Spleen (tissue), 11 donors: ENCODE measurements around the gene AP5B1. TPM values are rescaled to one million over a fixed set of nuclear protein-coding genes. Genes with fewer than 3 reads are reported as not detected.

Source experiments
- DNase-seq: peaks from one replicate; pipeline ENCODE4 v3.0.0-alpha.2; 2020
- H3K27ac ChIP-seq, 8 donors: fragments of 200-600 bp; sonication (generic) in 7 of 8; 1 replicate in 4 of 8; 2 replicates in 4 of 8; pipeline versions ENCODE4 v1.5.0 to v1.8.0; 2016 to 2021; ENCODE audit warnings: inconsistent platforms in 4 of 8, mild to moderate bottlenecking in 4 of 8, moderate library complexity in 1 of 8
- H3K27me3 ChIP-seq, 7 donors: fragments of 200-600 bp; sonication (generic) in 6 of 7; replicated peaks in 1 of 7; 1 replicate in 4 of 7; 2 replicates in 3 of 7; pipeline versions ENCODE4 v1.5.0 to v1.8.0; 2016 to 2021; ENCODE audit warnings: inconsistent platforms in 3 of 7, mild to moderate bottlenecking in 1 of 7
- H3K36me3 ChIP-seq, 6 donors: fragments of 200-600 bp; sonication (generic) in 5 of 6; 1 replicate in 4 of 6; 2 replicates in 2 of 6; pipeline versions ENCODE4 v1.5.0 to v1.8.0; 2016 to 2021; ENCODE audit warnings: inconsistent platforms in 2 of 6
- H3K4me1 ChIP-seq, 6 donors: fragments of 200-600 bp; sonication (generic) in 5 of 6; 1 replicate in 3 of 6; 2 replicates in 3 of 6; pipeline versions ENCODE4 v1.5.0 to v1.8.0; 2016 to 2021; ENCODE audit warnings: inconsistent platforms in 3 of 6
- H3K4me3 ChIP-seq, 8 donors: fragments of 200-600 bp; sonication (generic) in 7 of 8; 1 replicate in 4 of 8; 2 replicates in 4 of 8; pipeline versions ENCODE4 v1.5.0 to v1.8.0; 2016 to 2021; ENCODE audit warnings: inconsistent platforms in 4 of 8, mild to moderate bottlenecking in 4 of 8, moderate library complexity in 2 of 8
- H3K9me3 ChIP-seq, 8 donors: fragments of 200-600 bp; sonication (generic) in 7 of 8; 1 replicate in 4 of 8; 2 replicates in 4 of 8; pipeline versions ENCODE4 v1.5.0 to v1.8.0; 2016 to 2021; ENCODE audit warnings: inconsistent platforms in 4 of 8
- POLR2A ChIP-seq, 3 donors: fragments of 450-650 bp; IDR thresholded peaks; one replicate each; pipeline ENCODE4 v1.5.1; 2017; ENCODE audit warnings: antibody characterized with exemption in 3 of 3, mild to moderate bottlenecking in 1 of 3
- POLR2AphosphoS5 ChIP-seq, 3 donors: sonication (generic); formaldehyde crosslinking; IDR thresholded peaks; one replicate each; pipeline ENCODE4 v1.5.1; 2017; ENCODE audit warnings: antibody characterized with exemption in 3 of 3
- WGBS, 5 donors: extraction: QIAGEN DNeasy Blood & Tissue Kit in 3 of 5; methylation state at CpG; one replicate each; pipeline versions ENCODE4 v1.1.5 to v1.1.7; 2013 to 2018; 5-methylcytosine and 5-hydroxymethylcytosine counted together
- intact Hi-C: fragments of 100-400 bp; cut with DNase I; formaldehyde crosslinking; loops from one replicate; pipeline ENCODE4 v1.15.0; 2023; ENCODE audit warnings: low total_unique reads
- polyA plus RNA-seq, 3 donors: library from polyadenylated mRNA; stranded (reverse); fragments of 200-250 nt; gene quantifications; one replicate each; pipeline ENCODE4 v1.2.1, GENCODE V29; 2013
- total RNA-seq, 7 donors: library from RNA; depleted of rRNA in 3 of 7; stranded (reverse); fragments of >200 nt in 3 of 7; fragmentation: NEBNext Ultra II Directional in 4 of 7; extraction: Animal tissue kit (Norgen Biotek cat#: 25700) in 4 of 7; gene quantifications; one replicate each; pipeline versions ENCODE4 v1.1.0 to v1.2.1, GENCODE V29; 2016 to 2021
- TF ChIP-seq, protein P1 (sequence below), 11 experiments: fragments of 200-600 bp in 7 of 11; fragments of 450-650 bp in 4 of 11; sonication (generic) in 4 of 11; IDR thresholded peaks in 8 of 11; conservative IDR thresholded peaks in 3 of 11; 1 replicate in 7 of 11; 2 replicates in 4 of 11; pipeline versions ENCODE4 v1.4.0 to v1.8.0; 2016 to 2021; ENCODE audit warnings: antibody characterized with exemption in 11 of 11, inconsistent platforms in 4 of 11, mild to moderate bottlenecking in 1 of 11
- donor health status: healthy with polysubstance abuse.
- donor health status: DM: no; HTN: no; CAD: no; lungs with moderate emphysema.
- donor health status: DM: no; HTN: no; CAD: no.
- donor health status: Bipolar disorder and iron deficiency.
- donor health status: healthy.
- donor health status: DM: no; HTN: no; CAD: no.
- donor health status: DM: yes; HTN: yes; CAD: no.

Gene AP5B1
- total and polyA plus RNA-seq, 10 donors: 2.8 to 58.9 (median 29.8) TPM

DNA sequence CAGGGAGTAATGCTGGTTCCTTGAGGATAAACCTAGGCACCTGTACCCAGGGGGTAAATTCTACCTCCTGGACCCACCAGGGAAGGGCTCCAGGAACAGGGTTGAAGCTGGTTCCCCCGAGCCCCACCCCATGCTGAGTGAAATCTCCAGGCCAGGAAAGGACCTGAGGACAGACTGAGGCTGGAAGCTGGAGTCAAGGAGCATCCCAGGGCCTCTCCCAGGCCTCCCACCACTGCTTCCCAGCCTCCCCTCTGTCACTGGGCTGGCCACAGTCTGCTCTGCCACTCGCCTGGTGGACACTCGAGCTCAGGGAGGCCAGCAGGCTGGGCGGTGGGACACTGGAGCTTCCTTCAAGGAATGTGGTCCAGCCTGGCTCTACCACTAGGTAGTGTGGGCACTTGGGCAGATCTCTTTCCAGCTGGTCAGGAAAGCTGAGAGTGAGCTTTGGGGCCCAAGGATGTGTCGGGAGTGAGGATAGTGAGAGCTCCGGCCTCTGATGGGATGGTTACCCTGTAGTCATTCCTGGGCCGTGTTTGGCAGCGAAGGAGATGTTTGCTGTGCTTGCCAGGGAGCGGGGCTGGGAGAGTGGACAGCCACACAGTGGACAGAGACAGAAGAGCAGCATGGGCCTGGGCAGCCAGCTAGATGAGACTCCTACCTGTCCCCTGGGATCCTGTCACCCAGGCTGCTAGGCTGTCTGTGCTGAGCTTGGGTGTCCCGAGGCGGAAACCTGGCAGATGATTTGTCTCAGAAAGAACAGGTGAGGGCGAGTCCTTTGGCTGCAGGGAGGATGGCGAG, 9.5 kb upstream of the AP5B1 start:
- no peak for DNase-seq
- no peak overlapping the region for H3K27ac ChIP-seq
- no peak overlapping the region for H3K4me3 ChIP-seq
- no peaks in the 10 kb centered on the region for H3K36me3 ChIP-seq
- WGBS, 5 donors: 86 to 95% (median 93%) methylated on average over 8 to 13 of the region's 13 CpGs
- TF ChIP-seq, protein P1, sequence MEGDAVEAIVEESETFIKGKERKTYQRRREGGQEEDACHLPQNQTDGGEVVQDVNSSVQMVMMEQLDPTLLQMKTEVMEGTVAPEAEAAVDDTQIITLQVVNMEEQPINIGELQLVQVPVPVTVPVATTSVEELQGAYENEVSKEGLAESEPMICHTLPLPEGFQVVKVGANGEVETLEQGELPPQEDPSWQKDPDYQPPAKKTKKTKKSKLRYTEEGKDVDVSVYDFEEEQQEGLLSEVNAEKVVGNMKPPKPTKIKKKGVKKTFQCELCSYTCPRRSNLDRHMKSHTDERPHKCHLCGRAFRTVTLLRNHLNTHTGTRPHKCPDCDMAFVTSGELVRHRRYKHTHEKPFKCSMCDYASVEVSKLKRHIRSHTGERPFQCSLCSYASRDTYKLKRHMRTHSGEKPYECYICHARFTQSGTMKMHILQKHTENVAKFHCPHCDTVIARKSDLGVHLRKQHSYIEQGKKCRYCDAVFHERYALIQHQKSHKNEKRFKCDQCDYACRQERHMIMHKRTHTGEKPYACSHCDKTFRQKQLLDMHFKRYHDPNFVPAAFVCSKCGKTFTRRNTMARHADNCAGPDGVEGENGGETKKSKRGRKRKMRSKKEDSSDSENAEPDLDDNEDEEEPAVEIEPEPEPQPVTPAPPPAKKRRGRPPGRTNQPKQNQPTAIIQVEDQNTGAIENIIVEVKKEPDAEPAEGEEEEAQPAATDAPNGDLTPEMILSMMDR (IDR thresholded peaks at IDR 0.05 in 8 of 11, conservative IDR thresholded peaks at IDR 0.05 in 3 of 11): no peak
- TF ChIP-seq POLR2A (IDR thresholded peaks at IDR 0.05) (no peak), POLR2AphosphoS5 (IDR thresholded peaks at IDR 0.05) (no peak)
- no peaks in the 10 kb centered on the region for H3K9me3 ChIP-seq
- intact Hi-C loops: no loop called here
- H3K27me3 ChIP-seq: peaks cover 11 to 75% (median 42%) of the 10 kb centered on the region in 7 donors
- peaks cover 15 to 56% (median 41%) of the 10 kb centered on the region in 6 donors for H3K4me1 ChIP-seq

DNA sequence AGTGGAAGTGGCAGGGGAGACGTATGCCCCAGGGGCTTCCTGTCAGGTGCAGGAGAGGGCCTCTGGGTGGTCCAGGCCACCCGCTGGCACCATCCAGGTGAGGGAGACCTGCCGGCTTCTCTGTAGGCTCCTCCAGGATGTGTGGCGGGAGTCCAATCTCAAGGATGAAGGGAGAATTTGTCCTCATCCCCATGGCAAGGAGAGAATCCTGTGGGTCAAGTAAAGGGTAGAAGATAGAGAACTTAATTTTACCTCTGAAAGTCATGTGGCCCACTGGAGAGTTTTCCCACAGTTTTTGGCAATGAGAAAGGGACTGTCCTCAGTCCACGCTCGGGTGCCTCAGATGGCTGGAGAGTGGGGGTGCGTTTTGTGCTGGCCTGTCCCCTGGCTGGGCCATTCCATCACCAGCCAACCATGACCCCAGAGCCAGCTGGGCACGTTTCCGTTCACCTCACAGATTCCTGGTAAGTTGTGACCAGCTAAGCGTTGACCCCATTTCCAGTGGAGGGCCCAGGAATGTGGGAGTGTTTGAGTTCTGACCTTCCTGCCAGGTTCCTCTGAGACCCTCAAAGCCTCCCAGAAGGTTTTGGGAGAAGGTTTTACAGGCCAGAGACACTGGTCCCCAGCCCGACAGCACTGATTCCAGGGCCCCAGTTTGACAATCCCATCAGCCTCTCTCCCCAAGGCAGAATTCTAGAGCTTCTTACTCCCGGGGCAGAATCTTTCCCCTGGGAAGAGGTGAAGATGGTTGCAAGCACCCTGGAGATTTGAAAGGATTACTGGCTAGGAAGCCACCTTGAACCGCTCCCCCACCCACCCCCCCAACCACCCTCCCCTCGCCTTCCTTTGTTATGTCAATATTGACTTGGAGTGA, 8.7 kb upstream of the AP5B1 start:
- H3K36me3 ChIP-seq: no peaks in the 10 kb centered on the region
- H3K27ac ChIP-seq: no peak overlapping the region
- H3K4me3 ChIP-seq: no peak overlapping the region
- H3K4me1 ChIP-seq: peaks cover 15 to 59% (median 41%) of the 10 kb centered on the region in 6 donors
- 75 to 87% (median 82%) methylated on average over 14 of the region's 14 CpGs for WGBS, 5 donors
- DNase-seq: no peak
- no peaks in the 10 kb centered on the region for H3K9me3 ChIP-seq
- H3K27me3 ChIP-seq: peaks cover 11 to 78% (median 42%) of the 10 kb centered on the region in 7 donors
- intact Hi-C loops: no loop called here
- no peak for TF ChIP-seq POLR2A (IDR thresholded peaks at IDR 0.05)
- TF ChIP-seq POLR2AphosphoS5 (IDR thresholded peaks at IDR 0.05): no peak
- TF ChIP-seq, protein P1 (IDR thresholded peaks at IDR 0.05 in 8 of 11, conservative IDR thresholded peaks at IDR 0.05 in 3 of 11): no peak

DNA sequence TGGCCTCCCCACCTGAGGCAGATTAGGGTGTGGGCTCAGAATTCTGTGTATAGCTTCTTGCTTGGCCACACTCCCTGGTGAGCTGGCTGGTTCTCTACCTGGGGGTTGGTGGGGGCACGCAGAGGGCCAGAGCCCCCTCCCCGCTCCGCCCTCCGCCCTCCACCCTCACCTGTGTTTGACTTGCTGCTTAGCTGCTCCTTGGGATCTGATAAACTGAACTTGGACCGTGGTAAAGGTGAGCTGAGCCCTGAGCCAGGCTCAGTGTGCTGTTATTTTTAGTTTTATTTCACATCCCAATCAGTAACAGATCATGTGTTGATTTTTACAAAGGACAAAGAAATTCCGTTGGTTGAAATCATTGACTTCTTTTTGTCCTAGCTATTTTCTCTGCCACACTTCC, 8.0 kb upstream of the AP5B1 start:
- Histone ChIP-seq H3K4me1 (peaks cover 15 to 59% (median 41%) of the 10 kb centered on the region in 6 donors), H3K9me3 (no peaks in the 10 kb centered on the region), H3K4me3 (no peak overlapping the region), H3K36me3 (no peaks in the 10 kb centered on the region), H3K27me3 (peaks cover 11 to 76% (median 42%) of the 10 kb centered on the region in 7 donors), H3K27ac (no peak overlapping the region)
- WGBS, 5 donors: 85 to 92% (median 89%) methylated on average over 6 of the region's 6 CpGs
- no peak for TF ChIP-seq POLR2A (IDR thresholded peaks at IDR 0.05)
- intact Hi-C loops: no loop called here
- no peak for DNase-seq

DNA sequence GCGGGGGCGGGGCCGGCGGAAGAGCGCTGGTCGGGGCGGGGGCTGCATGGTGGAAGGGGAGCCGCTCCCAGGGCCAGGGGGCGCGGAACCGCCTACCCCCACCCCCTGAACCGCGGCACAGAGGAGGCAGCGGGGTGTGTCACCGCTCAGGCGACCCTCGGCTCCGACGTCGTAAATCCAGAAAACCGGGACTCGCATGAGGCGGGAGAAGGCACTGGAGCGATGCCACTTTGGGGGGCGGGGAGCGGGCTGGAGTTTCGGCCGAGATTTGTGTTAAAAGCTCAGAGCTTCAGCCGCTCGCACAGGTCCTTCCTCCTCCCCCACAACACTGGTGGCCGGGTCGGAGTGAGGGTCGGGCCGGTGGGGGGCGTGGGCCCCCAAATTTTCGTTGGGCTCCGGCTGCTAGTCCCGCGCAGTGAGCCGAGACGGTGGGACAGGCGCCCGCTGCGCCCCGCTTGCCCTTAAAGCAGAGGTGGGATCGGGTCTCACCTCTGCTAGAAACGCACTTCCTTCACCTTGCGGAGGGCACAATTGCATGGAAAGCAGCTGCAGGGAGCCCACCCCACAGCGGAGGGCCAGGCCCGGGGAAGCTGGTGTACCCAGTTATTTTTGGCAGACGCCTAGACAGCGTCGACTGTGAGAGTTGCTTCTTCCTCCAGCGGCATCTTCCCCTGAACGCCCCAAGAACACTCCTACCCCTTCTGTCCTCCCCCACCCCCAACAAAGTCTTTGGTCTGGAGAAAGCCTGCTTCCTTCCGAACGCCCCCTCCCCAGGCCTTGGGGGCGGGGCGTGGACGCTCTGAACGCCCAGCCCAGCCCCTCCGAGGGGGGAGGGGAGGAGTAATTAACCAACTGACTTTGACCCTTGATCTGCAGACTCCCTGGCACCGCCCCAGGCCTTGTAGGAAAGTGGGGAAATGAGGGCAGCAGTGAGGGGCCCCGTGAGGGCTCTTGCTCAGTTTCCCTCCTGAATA, 7.2 kb upstream of the AP5B1 start:
- DNase-seq: no peak
- 3 to 5% (median 4%) methylated on average over 35 to 64 of the region's 64 CpGs for WGBS, 5 donors

More for the DNA sequence above, 7.2 kb upstream of the AP5B1 start:
- no peak overlapping the region for H3K27ac ChIP-seq
- peaks cover 15 to 59% (median 41%) of the 10 kb centered on the region in 6 donors for H3K4me1 ChIP-seq
- intact Hi-C loops: no loop called here
- no peaks in the 10 kb centered on the region for H3K9me3 ChIP-seq
- peaks cover 11 to 70% (median 42%) of the 10 kb centered on the region in 7 donors for H3K27me3 ChIP-seq
- H3K4me3 ChIP-seq: peak overlapping the region in 5 of 8 donors; percentile 19 to 66 (median 34)
- no peaks in the 10 kb centered on the region for H3K36me3 ChIP-seq
- TF ChIP-seq POLR2A (IDR thresholded peaks at IDR 0.05) (no peak), POLR2AphosphoS5 (IDR thresholded peaks at IDR 0.05) (no peak)
- TF ChIP-seq, protein P1 (IDR thresholded peaks at IDR 0.05 in 8 of 11, conservative IDR thresholded peaks at IDR 0.05 in 3 of 11): no peak
